Measurements from ENCODE around the gene AFF3.

Gene AFF3, protein sequence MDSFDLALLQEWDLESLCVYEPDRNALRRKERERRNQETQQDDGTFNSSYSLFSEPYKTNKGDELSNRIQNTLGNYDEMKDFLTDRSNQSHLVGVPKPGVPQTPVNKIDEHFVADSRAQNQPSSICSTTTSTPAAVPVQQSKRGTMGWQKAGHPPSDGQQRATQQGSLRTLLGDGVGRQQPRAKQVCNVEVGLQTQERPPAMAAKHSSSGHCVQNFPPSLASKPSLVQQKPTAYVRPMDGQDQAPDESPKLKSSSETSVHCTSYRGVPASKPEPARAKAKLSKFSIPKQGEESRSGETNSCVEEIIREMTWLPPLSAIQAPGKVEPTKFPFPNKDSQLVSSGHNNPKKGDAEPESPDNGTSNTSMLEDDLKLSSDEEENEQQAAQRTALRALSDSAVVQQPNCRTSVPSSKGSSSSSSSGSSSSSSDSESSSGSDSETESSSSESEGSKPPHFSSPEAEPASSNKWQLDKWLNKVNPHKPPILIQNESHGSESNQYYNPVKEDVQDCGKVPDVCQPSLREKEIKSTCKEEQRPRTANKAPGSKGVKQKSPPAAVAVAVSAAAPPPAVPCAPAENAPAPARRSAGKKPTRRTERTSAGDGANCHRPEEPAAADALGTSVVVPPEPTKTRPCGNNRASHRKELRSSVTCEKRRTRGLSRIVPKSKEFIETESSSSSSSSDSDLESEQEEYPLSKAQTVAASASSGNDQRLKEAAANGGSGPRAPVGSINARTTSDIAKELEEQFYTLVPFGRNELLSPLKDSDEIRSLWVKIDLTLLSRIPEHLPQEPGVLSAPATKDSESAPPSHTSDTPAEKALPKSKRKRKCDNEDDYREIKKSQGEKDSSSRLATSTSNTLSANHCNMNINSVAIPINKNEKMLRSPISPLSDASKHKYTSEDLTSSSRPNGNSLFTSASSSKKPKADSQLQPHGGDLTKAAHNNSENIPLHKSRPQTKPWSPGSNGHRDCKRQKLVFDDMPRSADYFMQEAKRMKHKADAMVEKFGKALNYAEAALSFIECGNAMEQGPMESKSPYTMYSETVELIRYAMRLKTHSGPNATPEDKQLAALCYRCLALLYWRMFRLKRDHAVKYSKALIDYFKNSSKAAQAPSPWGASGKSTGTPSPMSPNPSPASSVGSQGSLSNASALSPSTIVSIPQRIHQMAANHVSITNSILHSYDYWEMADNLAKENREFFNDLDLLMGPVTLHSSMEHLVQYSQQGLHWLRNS (N-terminal part only)

DNA sequence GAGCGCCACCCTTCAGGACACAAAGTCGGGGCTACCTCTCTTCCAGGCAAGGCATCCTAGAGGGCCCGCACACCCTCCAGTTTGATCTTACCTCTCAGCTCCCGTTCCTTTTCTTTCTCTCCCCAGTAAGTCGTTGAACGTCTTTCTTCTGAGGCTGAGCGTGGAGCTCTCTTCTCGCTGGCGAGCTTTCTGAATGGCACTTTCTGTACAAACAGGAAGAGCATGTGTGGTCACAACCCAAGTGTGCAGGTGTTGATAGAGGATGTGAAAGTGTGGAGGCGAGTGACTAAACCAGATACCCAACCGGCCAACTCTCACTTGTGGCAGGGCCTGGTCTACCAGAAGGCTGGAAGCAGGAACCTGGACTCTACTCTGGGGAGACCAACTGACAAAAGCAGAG lies at the start of gene AFF3:
Gene AFF3, minus strand, starts transcription at position 198 of the 400 bp plus-strand sequence. CDS start 38,136 bp downstream, outside the sequence.
- TF ChIP-seq ISL1 (CRISPR knock-in tag; IDR thresholded peaks at IDR 0.05) (no peak), RARB (CRISPR knock-in tag; IDR thresholded peaks at IDR 0.05) (no peak), PPARA (CRISPR knock-in tag; IDR thresholded peaks at IDR 0.05; ENCODE audit: borderline replicate concordance) (no peak), ZNF565 (CRISPR knock-in tag; conservative IDR thresholded peaks at IDR 0.05; ENCODE audit: low read depth) (no peak), TOX (CRISPR knock-in tag; IDR thresholded peaks at IDR 0.05; ENCODE audit: borderline replicate concordance) (no peak), TCF4 (CRISPR knock-in tag; IDR thresholded peaks at IDR 0.05; ENCODE audit: borderline replicate concordance) (no peak), BACH2 (CRISPR knock-in tag; IDR thresholded peaks at IDR 0.05; ENCODE audit: borderline replicate concordance) (no peak), OSR1 (CRISPR knock-in tag; IDR thresholded peaks at IDR 0.05) (no peak), ZNF70 (CRISPR knock-in tag; IDR thresholded peaks at IDR 0.05) (no peak), ZC3H10 (CRISPR knock-in tag; IDR thresholded peaks at IDR 0.05) (no peak), ESRRG (CRISPR knock-in tag; IDR thresholded peaks at IDR 0.05) (no peak), GLIS3 (CRISPR knock-in tag; IDR thresholded peaks at IDR 0.05) (no peak), ZFP30 (CRISPR knock-in tag; IDR thresholded peaks at IDR 0.05) (no peak), CSDC2 (CRISPR knock-in tag; IDR thresholded peaks at IDR 0.05) (no peak), ZFP3 (CRISPR knock-in tag; IDR thresholded peaks at IDR 0.05) (no peak)
- TF ChIP-seq, protein P1, sequence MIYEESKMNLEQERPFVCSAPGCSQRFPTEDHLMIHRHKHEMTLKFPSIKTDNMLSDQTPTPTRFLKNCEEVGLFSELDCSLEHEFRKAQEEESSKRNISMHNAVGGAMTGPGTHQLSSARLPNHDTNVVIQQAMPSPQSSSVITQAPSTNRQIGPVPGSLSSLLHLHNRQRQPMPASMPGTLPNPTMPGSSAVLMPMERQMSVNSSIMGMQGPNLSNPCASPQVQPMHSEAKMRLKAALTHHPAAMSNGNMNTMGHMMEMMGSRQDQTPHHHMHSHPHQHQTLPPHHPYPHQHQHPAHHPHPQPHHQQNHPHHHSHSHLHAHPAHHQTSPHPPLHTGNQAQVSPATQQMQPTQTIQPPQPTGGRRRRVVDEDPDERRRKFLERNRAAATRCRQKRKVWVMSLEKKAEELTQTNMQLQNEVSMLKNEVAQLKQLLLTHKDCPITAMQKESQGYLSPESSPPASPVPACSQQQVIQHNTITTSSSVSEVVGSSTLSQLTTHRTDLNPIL (CRISPR knock-in tag; IDR thresholded peaks at IDR 0.05; ENCODE audit: low read depth) = no peak
- TF ChIP-seq, protein P2, sequence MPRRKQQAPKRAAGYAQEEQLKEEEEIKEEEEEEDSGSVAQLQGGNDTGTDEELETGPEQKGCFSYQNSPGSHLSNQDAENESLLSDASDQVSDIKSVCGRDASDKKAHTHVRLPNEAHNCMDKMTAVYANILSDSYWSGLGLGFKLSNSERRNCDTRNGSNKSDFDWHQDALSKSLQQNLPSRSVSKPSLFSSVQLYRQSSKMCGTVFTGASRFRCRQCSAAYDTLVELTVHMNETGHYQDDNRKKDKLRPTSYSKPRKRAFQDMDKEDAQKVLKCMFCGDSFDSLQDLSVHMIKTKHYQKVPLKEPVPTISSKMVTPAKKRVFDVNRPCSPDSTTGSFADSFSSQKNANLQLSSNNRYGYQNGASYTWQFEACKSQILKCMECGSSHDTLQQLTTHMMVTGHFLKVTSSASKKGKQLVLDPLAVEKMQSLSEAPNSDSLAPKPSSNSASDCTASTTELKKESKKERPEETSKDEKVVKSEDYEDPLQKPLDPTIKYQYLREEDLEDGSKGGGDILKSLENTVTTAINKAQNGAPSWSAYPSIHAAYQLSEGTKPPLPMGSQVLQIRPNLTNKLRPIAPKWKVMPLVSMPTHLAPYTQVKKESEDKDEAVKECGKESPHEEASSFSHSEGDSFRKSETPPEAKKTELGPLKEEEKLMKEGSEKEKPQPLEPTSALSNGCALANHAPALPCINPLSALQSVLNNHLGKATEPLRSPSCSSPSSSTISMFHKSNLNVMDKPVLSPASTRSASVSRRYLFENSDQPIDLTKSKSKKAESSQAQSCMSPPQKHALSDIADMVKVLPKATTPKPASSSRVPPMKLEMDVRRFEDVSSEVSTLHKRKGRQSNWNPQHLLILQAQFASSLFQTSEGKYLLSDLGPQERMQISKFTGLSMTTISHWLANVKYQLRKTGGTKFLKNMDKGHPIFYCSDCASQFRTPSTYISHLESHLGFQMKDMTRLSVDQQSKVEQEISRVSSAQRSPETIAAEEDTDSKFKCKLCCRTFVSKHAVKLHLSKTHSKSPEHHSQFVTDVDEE (CRISPR knock-in tag; IDR thresholded peaks at IDR 0.05) = no peak
- TF ChIP-seq, protein P3, sequence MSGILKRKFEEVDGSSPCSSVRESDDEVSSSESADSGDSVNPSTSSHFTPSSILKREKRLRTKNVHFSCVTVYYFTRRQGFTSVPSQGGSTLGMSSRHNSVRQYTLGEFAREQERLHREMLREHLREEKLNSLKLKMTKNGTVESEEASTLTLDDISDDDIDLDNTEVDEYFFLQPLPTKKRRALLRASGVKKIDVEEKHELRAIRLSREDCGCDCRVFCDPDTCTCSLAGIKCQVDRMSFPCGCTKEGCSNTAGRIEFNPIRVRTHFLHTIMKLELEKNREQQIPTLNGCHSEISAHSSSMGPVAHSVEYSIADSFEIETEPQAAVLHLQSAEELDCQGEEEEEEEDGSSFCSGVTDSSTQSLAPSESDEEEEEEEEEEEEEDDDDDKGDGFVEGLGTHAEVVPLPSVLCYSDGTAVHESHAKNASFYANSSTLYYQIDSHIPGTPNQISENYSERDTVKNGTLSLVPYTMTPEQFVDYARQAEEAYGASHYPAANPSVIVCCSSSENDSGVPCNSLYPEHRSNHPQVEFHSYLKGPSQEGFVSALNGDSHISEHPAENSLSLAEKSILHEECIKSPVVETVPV (CRISPR knock-in tag; IDR thresholded peaks at IDR 0.05) = no peak
- TF ChIP-seq, protein P4, sequence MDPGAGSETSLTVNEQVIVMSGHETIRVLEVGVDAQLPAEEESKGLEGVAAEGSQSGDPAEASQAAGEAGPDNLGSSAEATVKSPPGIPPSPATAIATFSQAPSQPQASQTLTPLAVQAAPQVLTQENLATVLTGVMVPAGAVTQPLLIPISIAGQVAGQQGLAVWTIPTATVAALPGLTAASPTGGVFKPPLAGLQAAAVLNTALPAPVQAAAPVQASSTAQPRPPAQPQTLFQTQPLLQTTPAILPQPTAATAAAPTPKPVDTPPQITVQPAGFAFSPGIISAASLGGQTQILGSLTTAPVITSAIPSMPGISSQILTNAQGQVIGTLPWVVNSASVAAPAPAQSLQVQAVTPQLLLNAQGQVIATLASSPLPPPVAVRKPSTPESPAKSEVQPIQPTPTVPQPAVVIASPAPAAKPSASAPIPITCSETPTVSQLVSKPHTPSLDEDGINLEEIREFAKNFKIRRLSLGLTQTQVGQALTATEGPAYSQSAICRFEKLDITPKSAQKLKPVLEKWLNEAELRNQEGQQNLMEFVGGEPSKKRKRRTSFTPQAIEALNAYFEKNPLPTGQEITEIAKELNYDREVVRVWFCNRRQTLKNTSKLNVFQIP (CRISPR knock-in tag; IDR thresholded peaks at IDR 0.05; ENCODE audit: borderline replicate concordance, low read depth) = no peak
- TF ChIP-seq, protein P5, sequence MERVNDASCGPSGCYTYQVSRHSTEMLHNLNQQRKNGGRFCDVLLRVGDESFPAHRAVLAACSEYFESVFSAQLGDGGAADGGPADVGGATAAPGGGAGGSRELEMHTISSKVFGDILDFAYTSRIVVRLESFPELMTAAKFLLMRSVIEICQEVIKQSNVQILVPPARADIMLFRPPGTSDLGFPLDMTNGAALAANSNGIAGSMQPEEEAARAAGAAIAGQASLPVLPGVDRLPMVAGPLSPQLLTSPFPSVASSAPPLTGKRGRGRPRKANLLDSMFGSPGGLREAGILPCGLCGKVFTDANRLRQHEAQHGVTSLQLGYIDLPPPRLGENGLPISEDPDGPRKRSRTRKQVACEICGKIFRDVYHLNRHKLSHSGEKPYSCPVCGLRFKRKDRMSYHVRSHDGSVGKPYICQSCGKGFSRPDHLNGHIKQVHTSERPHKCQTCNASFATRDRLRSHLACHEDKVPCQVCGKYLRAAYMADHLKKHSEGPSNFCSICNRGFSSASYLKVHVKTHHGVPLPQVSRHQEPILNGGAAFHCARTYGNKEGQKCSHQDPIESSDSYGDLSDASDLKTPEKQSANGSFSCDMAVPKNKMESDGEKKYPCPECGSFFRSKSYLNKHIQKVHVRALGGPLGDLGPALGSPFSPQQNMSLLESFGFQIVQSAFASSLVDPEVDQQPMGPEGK (CRISPR knock-in tag; IDR thresholded peaks at IDR 0.05; ENCODE audit: borderline replicate concordance) = no peak
- ATAC-seq = no peak

Data from SK-N-SH treated with all-trans-retinoic acid at 6 μM for 48 hours (cell line).